GM21786 (cell line): ENCODE results near the gene ANKRD28.
"Not testable (repeated sequence)": the region's sequence is repeated elsewhere in the genome, so short reads cannot be mapped to it uniquely, and the experiment has no call there.

Source experiments
- ATAC-seq: cut with Tn5 transposase; IDR thresholded peaks from one replicate; pipeline ENCODE4 v1.9.1; 2021; ENCODE audit not compliant: unreplicated experiment

Gene ANKRD28

GRCh38 chr3:15774931-15775560 is 22.7 kb downstream of the ANKRD28 start:
- peak; percentile 79 for ATAC-seq

- ATAC-seq, result no peak
These were observed 26.3 kb downstream of the ANKRD28 start for GRCh38 chr3:15771444-15771843.

- no peak for ATAC-seq
These were observed 28.4 kb downstream of the ANKRD28 start for GRCh38 chr3:15769256-15769915.

- peak; percentile 91 for ATAC-seq
These were observed 29.1 kb downstream of the ANKRD28 start for GRCh38 chr3:15768421-15769255.

GRCh38 chr3:15766406-15766805 is 31.4 kb downstream of the ANKRD28 start:
- ATAC-seq, result no peak

GRCh38 chr3:15758295-15758694 is 39.5 kb downstream of the ANKRD28 start:
- ATAC-seq, result no peak

GRCh38 chr3:15757824-15758223 is 40.0 kb downstream of the ANKRD28 start:
- no peak for ATAC-seq

- ATAC-seq, result no peak
These were observed 41.3 kb downstream of the ANKRD28 start for GRCh38 chr3:15756505-15756904.

- no peak for ATAC-seq
These were observed 42.0 kb downstream of the ANKRD28 start for GRCh38 chr3:15755780-15756179.

- no peak for ATAC-seq
These were observed 42.6 kb downstream of the ANKRD28 start for GRCh38 chr3:15755181-15755580.

GRCh38 chr3:15754047-15754446 is 43.7 kb downstream of the ANKRD28 start:
- ATAC-seq, result no peak

GRCh38 chr3:15753056-15753710 is 44.6 kb downstream of the ANKRD28 start:
- ATAC-seq, result no peak

- ATAC-seq, result no peak
These were observed 46.9 kb downstream of the ANKRD28 start for GRCh38 chr3:15750879-15751278.

- no peak for ATAC-seq
These were observed 47.6 kb downstream of the ANKRD28 start for GRCh38 chr3:15750143-15750542.

GRCh38 chr3:15745896-15746295 is 51.9 kb downstream of the ANKRD28 start:
- not testable (repeated sequence) for ATAC-seq

- no peak for ATAC-seq
These were observed 53.6 kb downstream of the ANKRD28 start for GRCh38 chr3:15744176-15744575.

GRCh38 chr3:15743587-15744009 is 54.2 kb downstream of the ANKRD28 start:
- ATAC-seq, result no peak

- ATAC-seq, result not testable (repeated sequence)
These were observed 55.5 kb downstream of the ANKRD28 start for GRCh38 chr3:15742236-15742635.

GRCh38 chr3:15738616-15739005 is 59.2 kb downstream of the ANKRD28 start:
- not testable (repeated sequence) for ATAC-seq

GRCh38 chr3:15731024-15731423 is 66.8 kb downstream of the ANKRD28 start:
- ATAC-seq, result no peak

GRCh38 chr3:15728766-15729165 is 69.0 kb downstream of the ANKRD28 start:
- ATAC-seq, result no peak
